NCI-H1930 (cell line): Measurements from ENCODE around the gene LY86.
A peak's percentile ranks its signal among the peaks of the same experiment; 100 is the strongest.
"Not testable (repeated sequence)": the region's sequence is repeated elsewhere in the genome, so short reads cannot be mapped to it uniquely, and the experiment has no call there.

Experiments
- DNase-seq, 2 experiments: peaks; one replicate each; lab custom pipeline; 2025; lab: John Stamatoyannopoulos, UW

LY86 gene

GRCh38 chr6:6654599-6655575 lies 66.4 kb downstream of the LY86 start:
- no peak for DNase-seq

GRCh38 chr6:6655805-6656251 lies 67.3 kb downstream of the LY86 start:
- DNase-seq: no peak

- DNase-seq: no peak
Observed at GRCh38 chr6:6656287-6656686, 67.8 kb downstream of the LY86 start.

GRCh38 chr6:6657085-6657819 lies 68.7 kb downstream of the LY86 start:
- DNase-seq: no peak

- no peak for DNase-seq
Observed at GRCh38 chr6:6657820-6658217, 69.3 kb downstream of the LY86 start.

- no peak for DNase-seq
Observed at GRCh38 chr6:6659600-6660327, 71.2 kb downstream of the LY86 start.

GRCh38 chr6:6660339-6661045 lies 72.0 kb downstream of the LY86 start:
- no peak for DNase-seq

GRCh38 chr6:6661191-6661590 lies 72.7 kb downstream of the LY86 start:
- no peak for DNase-seq

- DNase-seq: peak in 1 of 2 experiments; percentile 53
Observed at GRCh38 chr6:6661684-6662083, 73.2 kb downstream of the LY86 start.

- DNase-seq: no peak
Observed at GRCh38 chr6:6663421-6664135, 75.1 kb downstream of the LY86 start.

GRCh38 chr6:6665555-6666243 lies 77.2 kb downstream of the LY86 start:
- no peak for DNase-seq

GRCh38 chr6:6670150-6670549 lies 81.6 kb downstream of the LY86 start:
- not testable (repeated sequence) for DNase-seq

GRCh38 chr6:6674872-6675271 lies 86.4 kb downstream of the LY86 start:
- no peak for DNase-seq

GRCh38 chr6:6676910-6677441 lies 88.5 kb downstream of the LY86 start:
- DNase-seq: peak; percentile 50 to 73

- peak in 1 of 2 experiments; percentile 34 for DNase-seq
Observed at GRCh38 chr6:6678185-6678671, 89.7 kb downstream of the LY86 start.

- DNase-seq: no peak
Observed at GRCh38 chr6:6678811-6679210, 90.3 kb downstream of the LY86 start.

GRCh38 chr6:6679633-6680032 lies 91.1 kb downstream of the LY86 start:
- no peak for DNase-seq

- DNase-seq: no peak
Observed at GRCh38 chr6:6680526-6680925, 92.0 kb downstream of the LY86 start.

GRCh38 chr6:6681075-6681849 lies 92.7 kb downstream of the LY86 start:
- no peak for DNase-seq
